ENCODE data around the gene PTPRN2. TPM values are rescaled to one million over a fixed set of nuclear protein-coding genes. Genes with fewer than 3 reads are reported as not detected.

The PTPRN2 gene
- total RNA-seq, 1 donor from 2014 or later = 0.33 TPM

DNA sequence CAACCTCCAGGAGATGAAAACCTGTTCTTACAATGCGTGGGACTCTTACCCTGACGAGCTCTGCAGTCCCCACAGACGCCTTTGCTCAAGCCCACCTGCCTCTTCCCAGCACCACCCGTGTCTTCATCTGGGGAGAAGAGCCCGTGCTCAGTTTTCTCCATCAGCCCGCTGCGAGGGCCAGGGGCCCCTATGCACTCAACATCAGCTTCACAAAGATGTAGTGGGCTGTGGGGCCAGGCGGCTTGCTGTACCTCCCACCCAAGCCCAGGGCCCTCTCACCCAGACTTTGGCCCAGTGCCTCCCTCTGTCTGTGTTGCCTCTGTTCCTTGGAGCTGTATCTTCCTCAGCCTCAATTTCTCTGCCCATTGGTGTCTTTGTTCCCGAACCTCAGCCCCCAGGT, 814.3 kb downstream of the PTPRN2 start:
- no peak for DNase-seq (ENCODE audit: low spot score)
- ATAC-seq = no peak

- DNase-seq (ENCODE audit: low spot score) (no peak), ATAC-seq (no peak)
Observed at GRCh38 chr7:157772486-157773130, 815.0 kb downstream of the PTPRN2 start.

DNA sequence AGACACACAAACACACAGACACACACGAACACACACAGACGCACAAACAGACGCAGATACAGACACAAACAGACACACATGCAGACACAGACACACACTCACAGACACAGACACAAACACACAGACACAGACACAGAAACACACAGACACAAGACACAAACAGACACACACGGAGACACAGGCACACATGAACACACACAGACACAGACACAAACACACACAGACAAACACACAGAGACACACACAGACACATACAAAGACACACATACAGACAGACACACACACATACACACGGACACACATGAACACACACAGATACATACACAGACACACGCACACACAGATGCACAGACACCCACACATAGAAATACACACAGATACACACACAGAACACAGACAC, 815.9 kb downstream of the PTPRN2 start:
- ATAC-seq (no peak), DNase-seq (ENCODE audit: low spot score) (no peak)

DNA sequence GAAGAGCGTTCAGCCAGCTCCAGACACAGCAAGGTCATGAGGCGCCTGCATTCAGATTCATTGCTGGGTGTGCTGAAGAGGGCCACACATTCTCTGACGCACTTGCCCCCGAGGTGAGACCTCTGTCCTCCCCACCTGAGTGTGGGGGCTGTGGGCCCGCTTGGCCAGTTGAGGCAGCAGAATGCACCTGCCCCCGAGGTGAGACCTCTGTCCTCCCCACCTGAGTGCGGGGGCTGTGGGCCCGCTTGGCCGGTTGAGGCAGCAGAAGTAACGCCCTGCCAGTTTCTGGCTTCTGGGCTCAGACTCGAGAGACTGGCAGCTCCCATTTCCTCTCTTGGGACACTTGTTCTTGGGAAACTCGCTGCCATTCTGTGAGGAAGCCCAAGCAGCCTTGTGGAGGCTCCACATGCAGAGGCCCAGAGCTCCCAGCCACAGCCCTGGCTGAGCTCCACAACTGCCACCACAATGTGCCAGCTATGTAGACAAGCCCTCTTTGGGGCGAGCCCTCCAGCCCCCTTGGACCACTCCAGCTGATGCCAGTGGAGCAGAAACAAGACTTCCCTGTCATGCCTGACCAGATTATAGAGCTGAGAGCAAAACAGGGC, 816.8 kb downstream of the PTPRN2 start:
- ATAC-seq (no peak), DNase-seq (ENCODE audit: low spot score) (no peak)

GRCh38 chr7:157769526-157770215, 818.0 kb downstream of the PTPRN2 start:
- DNase-seq (ENCODE audit: low spot score) (no peak), ATAC-seq (no peak)

- ATAC-seq = no peak
- no peak for DNase-seq (ENCODE audit: low spot score)
Observed at GRCh38 chr7:157769086-157769485, 818.5 kb downstream of the PTPRN2 start.

DNA sequence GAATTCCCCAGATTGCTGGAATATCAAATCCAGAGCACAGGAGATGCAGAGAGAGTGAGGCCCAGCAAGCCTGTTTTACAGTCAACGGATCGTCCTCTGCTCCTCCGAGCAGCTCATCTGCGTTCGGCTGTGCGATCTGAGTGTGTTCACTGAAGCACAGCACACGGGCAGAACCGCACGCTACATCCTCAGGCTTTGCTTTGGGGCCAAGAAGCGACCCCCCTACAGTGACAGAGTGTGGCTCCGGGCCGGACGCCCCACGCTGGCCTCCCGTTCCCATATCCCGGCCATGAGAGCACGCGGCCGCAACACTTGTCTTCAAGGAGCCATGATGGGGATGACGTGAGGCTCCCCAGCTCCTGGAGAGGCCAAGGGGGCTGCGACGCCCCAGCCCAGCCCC, 819.4 kb downstream of the PTPRN2 start:
- no peak for DNase-seq (ENCODE audit: low spot score)

GRCh38 chr7:157767506-157768197, 820.0 kb downstream of the PTPRN2 start:
- ATAC-seq = no peak
- DNase-seq (ENCODE audit: low spot score) = no peak

More for the DNA sequence above, 819.4 kb downstream of the PTPRN2 start:
- no peak for ATAC-seq

DNA sequence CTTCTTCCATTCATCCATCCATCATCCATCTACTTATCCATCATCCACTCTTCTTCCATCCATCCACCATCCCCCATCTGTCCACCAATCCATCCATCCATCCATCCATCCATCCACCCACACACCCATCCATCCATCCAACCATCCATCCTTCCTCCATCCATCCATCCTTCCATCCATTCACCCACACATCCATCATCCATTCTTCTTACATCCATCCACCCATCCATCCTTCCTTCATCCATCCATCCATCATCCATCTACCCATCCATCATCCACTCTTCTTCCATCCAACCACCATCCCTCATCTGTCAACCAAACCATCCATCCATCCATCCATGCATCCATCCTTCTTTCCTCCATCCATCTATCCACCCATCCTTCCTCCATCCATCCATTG, 821.5 kb downstream of the PTPRN2 start:
- DNase-seq (ENCODE audit: low spot score) (no peak), ATAC-seq (no peak)

- DNase-seq (ENCODE audit: low spot score) (no peak), ATAC-seq (no peak)
Observed at GRCh38 chr7:157764946-157765537, 822.6 kb downstream of the PTPRN2 start.

DNA sequence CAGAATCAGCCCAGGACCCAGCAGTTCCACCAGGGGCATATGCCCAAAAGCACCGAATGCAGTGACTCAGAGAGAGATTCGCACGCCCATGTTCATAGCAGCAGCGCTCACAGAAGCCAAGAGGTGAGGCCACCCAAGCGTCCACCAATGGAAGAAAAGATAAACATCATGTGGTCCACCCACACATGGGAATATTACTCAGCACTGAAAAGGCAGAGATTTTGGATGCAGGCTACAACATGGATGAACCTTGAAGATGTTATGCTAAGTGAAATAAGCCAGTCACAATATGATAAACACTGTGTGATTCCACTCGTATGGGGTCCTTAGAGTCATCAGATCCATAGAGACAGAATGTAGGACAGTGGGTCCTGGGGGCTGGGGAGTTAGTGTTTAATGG, 823.4 kb downstream of the PTPRN2 start:
- ATAC-seq = no peak
- DNase-seq (ENCODE audit: low spot score) = no peak

GRCh38 chr7:157763279-157764000, 824.2 kb downstream of the PTPRN2 start:
- DNase-seq (ENCODE audit: low spot score) = no peak
- no peak for ATAC-seq

GRCh38 chr7:157762824-157763223, 824.8 kb downstream of the PTPRN2 start:
- DNase-seq (ENCODE audit: low spot score) = no peak
- no peak for ATAC-seq

DNA sequence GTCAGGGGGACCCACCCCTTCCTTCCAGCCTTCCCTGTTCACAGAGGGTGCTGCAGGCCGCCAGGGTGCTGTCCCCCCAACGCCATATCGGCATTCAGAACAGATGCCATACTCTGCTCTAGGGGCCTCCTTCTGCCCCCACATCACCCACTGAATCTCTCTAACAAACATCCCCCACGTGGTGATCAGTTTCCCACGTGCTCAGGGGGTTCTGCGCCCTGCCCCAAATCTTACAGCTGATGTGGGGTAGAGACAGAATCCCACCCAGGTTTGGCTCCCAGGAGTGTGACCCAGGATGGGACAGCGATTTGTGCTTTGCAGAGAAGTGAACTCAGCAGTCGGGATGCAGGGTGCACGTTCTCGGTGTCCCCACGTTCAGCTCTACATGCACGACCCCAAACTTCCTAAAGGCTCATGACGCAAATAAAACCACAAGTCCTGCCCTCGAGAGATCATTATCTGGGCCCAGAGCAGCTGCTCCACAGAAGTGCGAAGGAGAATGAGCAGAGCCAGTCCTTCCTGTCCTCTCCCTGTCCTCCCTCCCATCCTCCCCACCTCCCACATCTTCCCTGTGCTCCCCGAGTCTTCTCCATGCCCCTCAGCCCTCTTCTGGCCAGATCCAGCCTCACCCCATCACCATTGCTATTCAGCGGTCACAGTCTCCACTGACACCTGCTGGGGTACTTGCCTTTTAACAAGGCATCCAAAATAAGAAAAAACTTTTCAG, 827.5 kb downstream of the PTPRN2 start:
- DNase-seq (ENCODE audit: low spot score) (no peak), ATAC-seq (no peak)

DNA sequence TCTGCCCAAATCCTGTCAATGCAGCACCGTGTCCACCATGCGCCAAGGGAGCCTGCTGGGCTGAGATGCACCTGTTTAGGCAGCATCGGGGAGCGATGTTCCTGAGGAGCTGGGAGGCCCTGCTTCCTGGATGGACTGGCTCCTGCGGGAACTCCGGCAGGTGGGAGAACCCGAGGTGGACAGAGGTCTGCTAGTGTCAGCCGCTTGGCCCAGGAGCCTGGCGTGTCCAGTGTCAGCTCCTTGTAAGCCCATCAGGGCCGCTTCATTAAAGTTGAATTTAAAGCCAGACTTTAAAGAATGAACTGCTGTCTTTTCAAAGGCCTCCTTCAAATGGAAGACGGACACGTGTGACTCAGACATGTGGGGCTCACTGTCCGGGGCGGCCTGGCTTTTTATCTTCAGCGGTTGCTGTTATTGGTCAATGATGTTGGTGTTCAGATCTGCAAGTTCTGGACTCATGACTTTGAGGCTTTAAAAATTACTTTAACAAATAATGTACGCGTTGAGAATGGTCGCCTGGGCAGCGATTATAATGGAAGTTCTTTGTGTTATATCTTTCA, 828.3 kb downstream of the PTPRN2 start:
- DNase-seq (ENCODE audit: low spot score) (no peak), ATAC-seq (no peak)

DNA sequence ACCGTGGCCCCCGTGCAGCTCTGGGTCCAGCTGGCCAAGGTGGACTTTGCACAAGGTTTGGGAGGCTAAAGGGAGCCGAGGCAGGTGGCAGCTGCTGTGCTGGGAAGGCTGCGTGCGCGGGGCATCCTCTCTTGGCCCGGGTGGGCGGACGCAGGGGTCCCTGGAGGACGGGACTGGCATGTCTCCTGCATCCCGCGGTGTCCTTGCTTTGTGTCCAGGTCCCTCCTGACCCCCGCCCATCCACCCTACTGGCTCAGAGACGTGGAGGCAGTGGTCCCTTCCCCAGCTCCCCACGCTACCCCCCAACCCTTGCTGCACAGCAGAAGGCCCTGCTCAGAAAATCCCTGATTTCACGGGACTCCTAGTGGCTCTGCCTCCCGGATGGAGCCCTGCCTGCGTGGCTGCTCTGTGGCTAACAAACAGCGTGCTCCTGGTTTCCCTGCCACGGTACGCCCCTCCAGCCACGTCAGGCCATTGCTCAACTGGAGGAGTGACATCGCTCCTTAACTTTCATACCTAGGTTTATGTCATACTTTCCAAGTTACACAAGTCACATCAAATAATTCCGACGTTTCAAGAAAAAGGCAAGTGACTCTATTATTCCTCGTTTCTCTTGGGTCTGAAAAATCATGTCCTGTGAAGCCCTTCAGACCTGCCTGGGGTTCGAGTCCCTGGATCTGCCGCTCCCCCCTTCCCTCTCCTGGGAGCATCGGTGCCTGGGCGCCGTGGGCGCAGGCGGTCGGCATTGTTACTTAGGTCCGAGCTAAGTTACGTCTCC, 829.0 kb downstream of the PTPRN2 start:
- DNase-seq (ENCODE audit: low spot score) (no peak), ATAC-seq (no peak)

DNA sequence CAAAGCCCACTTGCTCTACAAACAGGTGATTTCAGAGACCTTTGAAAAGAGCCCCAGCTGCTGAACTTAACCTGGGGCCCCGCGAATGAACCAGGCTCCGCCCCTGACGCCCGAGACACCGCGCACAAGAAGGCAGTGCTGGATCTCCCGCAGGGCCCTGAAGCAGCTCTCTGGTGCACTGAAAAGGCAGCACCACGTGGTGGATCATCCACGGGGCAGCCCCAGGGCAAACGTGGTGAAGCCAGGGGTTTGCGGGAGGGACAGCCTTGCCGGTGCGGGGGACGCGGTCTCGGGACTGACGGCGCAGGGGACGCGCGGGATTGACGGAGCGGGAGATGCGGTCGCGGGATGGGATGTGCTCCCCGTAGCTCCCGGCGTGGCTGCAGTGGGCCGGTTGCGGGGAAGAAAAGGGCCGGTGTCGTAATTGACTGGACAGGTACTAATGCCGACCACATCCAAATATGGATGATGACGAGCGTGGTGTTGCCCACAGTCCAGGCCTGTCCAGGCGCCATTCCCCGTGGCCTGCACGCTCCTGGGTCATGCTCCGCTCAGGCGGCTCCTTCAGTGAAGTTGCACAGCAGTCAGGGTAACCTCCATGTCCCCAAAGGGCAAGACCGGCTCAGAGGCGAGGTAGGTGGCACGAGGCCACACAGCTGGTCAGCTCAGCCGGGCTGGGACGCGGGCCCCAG, 829.7 kb downstream of the PTPRN2 start:
- no peak for DNase-seq (ENCODE audit: low spot score)
- no peak for ATAC-seq

- no peak for DNase-seq (ENCODE audit: low spot score)
- no peak for ATAC-seq
Observed at GRCh38 chr7:157757211-157757610, 830.4 kb downstream of the PTPRN2 start.
